ENCODE results near the gene DUOX1. TPM values are rescaled to one million over a fixed set of nuclear protein-coding genes. Genes with fewer than 3 reads are reported as not detected.

Gene DUOX1
- total RNA-seq, 1 donor from 2014 or later, result 32.5 TPM

DNA sequence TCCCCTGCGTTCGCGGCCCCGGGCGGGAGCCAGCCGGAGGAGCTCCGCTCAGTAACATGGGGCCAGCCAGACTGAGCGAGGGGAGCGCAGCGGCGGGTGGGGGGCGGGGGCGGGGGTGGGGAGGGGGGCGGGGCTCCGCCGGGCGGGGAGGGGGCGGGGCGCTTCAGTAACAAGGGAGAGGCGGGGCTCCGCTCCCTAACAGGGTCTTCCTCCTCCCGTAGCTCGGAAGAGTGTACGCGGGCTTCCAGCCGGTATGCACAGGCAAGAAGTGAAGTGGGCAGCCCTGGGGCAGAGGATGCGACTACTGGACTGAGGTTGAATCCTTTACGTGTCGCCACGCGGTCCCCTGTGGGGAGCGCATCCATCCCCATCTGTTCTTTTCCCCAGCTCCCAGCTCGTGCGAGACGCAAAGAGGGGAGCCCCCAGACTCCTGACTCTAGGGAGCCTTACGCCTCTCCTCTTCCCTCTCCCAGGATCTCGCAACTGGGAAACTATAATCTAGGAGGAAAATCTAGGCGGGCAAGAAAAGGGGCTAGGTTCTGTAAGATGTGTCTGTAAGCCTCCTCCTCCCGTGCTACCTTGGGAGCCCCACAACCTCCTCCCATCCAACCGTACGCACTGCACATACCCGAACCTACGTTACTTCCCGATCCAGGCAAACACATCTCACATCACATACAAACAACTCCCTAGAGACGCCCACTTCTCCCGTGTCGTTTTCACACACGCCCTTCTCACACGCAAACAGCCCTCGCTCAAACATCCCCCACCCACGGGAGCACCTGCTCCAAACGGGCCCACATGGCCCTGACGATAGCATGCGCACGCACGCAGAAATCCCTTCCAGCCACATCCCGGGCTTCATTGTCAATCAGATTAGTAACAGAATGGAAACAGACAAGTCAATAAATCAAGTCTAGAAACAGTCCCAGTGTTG lies 58.4 kb downstream of the DUOX1 start, which contains the start of gene SHF:
Gene SHF (minus strand): TSS at position 73 of the 937 bp plus-strand sequence. CDS start 15 bp downstream, at position 58.
- peak; percentile 84 for DNase-seq

DNA sequence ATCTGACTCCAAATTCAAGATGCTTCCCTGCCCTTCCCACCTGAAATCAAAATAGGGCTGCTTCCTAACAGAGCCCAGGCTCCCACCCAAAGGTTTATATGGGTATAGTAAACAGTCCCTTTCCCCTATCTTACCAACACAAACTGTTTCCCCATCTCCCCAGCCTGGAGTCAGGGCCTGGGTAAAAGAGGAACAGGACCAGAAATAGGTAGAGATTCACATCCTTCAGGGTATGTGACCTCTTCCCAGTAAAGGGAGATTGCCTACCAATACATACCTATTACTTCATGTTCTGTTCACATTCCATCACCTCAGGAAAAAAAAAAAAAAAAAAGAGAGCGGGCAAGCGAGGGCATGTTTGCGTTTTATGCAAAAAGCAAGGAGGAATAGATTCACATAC lies 67.7 kb downstream of the DUOX1 start:
- no peak for DNase-seq

DNA sequence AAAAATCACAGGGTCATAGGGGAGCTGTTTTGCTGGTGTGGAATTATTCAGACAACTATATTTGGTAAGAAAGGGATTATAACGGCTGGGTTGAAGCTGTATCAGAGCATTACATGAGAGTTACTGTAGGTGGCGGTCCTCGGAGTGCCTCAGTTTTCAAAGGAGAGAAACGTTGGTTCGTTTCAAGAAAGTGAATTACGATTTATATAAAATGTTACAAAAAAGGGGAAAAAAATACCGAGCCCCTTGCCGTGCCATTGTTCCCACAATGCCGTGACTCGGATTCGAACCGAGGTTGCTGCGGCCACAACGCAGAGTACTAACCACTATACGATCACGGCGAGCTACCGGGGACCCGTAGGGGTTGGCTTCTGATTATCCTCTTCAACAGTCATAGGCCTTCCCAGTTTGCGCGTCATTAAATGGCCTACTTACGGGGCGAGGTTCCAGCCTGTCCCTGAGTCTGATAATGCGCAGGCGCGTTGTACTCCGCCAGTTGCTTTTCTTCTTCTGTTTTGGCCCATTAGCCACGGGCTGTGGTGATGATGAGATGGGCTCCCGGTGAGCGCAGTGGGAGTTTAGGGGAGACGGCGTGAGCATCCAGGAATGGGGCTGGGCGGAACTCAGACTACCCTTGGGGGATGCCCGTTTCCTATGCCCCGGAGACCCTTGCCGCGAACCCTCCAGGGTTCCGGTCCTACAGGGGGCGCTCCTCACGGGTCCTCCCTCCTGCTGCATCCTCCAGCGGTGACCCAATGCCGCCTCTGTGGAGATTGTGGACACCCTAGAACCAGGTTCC lies 68.7 kb downstream of the DUOX1 start:
- peak; percentile 99 for DNase-seq

DNA sequence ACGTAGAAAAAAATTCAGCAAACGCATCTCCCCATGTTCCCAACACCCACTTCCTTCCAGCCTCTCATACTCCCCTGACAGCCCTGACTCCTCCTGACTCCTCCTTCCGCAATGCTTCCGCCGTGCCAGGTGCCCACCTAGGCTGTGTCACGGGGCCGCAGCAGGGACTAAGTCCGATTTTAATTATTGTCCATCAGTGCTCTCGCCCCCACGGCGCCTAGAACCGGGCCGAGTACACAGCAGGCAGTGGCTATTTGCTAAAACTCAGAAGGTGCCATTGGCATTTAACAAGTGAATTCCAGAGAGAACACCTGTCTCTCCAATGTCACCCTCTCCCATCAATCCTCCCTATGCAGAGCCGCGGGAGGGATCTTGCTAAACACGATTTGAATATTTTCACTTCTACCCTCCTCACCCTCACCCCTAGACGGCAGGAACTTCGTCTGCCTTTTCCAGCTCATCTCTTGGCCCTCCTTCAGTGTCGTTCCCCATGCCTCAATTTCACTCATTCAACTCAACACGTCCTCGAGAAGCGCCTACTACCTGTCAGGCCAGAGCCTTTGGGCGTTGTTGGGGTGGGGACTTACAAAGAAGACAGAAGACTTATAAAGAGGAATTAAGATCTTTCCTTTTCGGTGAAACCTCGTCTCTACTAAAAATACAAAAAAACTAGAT lies 69.5 kb downstream of the DUOX1 start:
- peak; percentile 56 for DNase-seq

DNA sequence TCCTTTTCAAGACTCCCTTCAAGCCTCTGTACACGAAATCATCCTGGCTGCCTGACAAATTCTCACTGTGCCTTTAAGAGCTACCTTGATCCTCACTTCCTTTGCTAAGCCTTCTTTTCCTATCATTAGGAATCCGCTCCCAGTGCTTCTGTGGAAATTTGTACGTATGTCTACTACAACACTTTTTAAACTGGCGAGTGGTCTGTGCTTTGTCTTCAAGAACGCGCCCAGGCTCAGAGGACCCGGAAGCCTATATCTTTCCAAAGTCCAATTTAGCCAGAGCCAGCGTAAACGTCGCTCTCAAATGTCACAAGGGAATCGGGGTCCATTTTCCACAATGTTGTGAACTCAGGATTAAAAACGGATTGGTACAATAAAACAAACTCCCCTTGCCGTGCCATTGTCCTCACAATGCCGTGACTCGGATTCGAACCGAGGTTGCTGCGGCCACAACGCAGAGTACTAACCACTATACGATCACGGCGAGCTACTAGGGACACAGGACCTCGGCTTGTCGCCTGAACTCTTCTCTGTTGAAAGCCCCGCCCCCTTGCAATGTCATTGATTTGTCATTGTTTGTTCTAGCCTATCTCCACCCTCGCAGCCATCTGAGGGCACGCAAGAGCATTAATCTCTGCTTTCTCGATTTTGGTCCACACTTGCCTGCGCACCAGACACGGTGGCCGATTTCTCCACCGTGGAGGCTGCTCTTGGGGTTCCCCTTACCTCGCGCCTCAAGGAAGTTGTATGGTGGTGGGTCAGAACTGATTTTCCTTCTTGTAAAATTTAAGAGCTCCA lies 70.4 kb downstream of the DUOX1 start:
- DNase-seq, result peak; percentile 98

DNA sequence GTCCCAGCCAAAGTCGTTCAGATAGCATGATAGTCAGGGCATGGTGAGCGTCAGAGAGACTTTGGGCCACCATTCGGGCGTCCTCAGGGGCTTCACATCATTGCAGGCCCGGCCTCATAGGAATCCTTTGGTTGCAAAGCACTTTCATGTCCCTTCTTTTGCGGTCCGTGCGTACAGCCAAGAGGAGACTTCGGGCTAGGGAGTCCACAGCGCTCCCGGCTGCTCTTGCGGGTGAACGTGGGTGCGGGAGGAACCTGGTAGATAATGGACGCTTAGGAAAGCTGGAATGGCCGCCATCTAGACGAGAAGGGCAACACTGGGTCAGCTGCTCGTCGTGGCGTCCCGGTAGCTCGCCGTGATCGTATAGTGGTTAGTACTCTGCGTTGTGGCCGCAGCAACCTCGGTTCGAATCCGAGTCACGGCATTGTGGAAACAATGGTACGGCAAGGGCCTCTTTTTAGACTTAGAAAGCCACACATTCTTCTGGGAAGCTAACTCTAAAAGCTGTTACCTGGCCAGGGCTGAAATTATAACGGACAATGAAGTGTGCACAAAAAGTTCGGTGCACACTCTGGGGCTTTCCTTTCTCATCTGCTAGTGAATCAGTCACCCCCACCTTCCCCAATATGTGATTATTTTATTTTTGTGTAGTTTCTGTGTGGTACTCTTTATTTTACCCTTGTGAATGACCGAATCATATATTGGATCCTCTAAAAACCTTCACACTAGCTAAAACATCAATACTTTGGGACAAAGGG lies 71.2 kb downstream of the DUOX1 start:
- peak; percentile 95 for DNase-seq

DNA sequence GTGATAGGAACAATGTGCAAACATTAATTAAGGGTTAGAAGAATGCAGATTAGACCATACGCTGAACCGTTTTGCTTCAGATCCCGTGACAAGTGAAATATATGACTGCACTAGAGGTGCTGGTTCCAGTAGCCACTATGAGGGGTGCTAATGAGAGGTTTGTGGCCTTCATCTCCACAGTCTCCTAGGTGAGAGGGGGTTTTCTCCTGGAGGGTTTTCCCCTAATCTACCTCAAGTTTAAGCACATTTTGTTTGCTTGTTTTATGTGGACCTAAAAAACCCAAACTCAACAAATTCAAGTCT lies 71.7 kb downstream of the DUOX1 start:
- no peak for DNase-seq

DNA sequence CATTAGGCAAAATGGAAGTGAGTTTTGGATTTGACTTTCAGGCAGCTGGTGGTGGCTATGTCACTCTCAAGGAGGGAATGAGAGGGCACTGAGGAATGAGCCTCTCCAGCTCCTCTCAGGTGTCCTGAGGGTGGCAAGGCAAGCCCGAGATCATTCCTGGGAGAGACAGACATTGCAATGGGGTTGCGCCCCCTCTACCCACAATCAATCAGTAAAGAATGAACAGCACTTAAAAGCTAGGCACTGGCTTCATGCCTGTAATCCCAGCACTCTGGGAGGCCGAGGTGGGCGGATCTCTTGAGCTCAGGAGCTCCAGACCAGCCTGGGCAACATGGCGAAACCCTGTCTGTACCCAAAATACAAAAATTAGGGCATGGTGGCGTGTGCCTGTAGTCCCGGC lies 72.1 kb downstream of the DUOX1 start:
- DNase-seq, result no peak

DNA sequence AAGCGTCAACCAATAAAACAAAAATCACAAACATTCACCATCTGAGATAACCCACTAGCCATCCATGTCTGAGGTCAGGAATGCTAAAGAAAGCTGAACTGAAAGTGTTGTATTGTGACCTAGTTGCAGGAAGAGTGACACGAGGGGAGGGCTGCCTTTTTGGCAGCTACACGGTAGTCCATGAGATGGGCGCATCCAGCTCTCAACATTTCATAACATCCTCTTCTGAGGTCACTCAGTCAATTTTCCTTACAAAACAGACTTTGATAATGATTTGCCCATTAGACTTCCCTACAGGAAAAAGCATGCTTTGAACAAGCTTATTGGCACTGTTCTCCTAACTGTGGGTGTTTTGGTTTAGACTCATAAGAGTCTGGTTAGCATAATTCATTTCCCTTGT lies 73.4 kb downstream of the DUOX1 start:
- no peak for DNase-seq

DNA sequence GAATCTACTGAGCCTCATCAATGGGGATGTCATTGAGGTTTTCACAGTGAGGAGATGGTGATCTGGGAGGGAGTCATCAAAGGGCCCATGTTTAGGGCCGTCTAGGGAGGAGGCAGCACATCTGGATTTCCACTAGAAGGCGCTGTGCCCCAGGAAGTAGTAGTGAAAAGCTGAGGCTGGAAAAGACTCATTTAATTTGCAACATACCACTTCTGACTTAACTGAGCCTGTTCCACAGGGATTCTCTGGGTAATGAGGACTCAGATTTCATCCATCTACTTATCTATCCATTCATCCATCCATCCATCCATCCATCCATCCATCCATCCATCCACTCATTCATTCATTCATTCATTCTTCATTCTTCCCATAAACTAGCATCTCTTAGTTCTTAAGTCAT lies 75.4 kb downstream of the DUOX1 start:
- DNase-seq, result peak; percentile 73

DNA sequence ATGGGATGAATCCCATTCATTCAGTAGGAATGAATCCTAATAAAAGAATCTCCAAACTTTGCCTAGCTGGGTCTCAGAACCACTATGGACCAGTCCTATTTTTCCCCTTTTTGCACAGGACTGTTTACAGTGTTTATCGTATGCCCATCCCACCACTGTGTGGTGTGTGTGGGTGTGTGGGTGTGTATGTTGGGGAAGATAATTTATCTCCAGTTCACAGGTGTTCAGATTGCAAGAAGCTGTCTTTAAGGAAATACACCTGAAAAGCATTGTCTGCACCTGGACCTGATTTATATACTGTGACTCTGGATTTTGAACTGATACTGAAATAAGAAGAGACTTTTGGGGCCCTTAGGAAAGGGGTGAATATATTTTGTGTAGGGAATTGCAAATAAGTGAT lies 82.7 kb downstream of the DUOX1 start:
- no peak for DNase-seq

Other genes starting within 250 kb of the DUOX1 start
- not detected for gene TERB2, start 173.3 kb upstream of the DUOX1 start, total RNA-seq
- gene SORD, start 106.8 kb upstream of the DUOX1 start, total RNA-seq, result 11.5 TPM
- 2.1 TPM for gene DUOX2, start 15.8 kb upstream of the DUOX1 start, total RNA-seq
- gene DUOXA2, start 15.7 kb upstream of the DUOX1 start, total RNA-seq, result 1.2 TPM
- 22.2 TPM for gene DUOXA1, start 115 bp upstream of the DUOX1 start, total RNA-seq
- gene SHF, start 58.0 kb downstream of the DUOX1 start, total RNA-seq, result 7.3 TPM
- 0.10 TPM for gene SLC28A2, start 122.2 kb downstream of the DUOX1 start, total RNA-seq
- 743 TPM for gene GATM, start 248.6 kb downstream of the DUOX1 start, total RNA-seq

Measured in tongue (tissue), 2 donors.